Measurements from ENCODE around the gene GCNT1. TPM values are rescaled to one million over a fixed set of nuclear protein-coding genes. Genes with fewer than 3 reads are reported as not detected.

GCNT1 gene
- total and polyA plus RNA-seq, 2 of the 13 experiments (the other 11 are each of a cell fraction or from before 2014, with no cell fraction given), result 0.55 to 1.7 TPM

- Histone ChIP-seq H2AFZ (ENCODE audit: low read length) (no peak overlapping the region), H3K4me2 (ENCODE audit: low read depth, low read length) (no peak overlapping the region), H3K4me3 (replicated peaks in 1 of 3; ENCODE audit: insufficient read depth in 1 of 3, low read depth in 2 of 3, low read length in 3 of 3) (no peak overlapping the region), H3K4me1 (ENCODE audit: insufficient read depth, low read length) (peaks cover 6% of the 10 kb centered on the region; the same call in 1 of the 2 replicates), H3K79me2 (ENCODE audit: insufficient read depth, low read length) (no peaks in the 10 kb centered on the region), H3K27ac (ENCODE audit: extremely low read length, insufficient read depth, low read length) (no peak overlapping the region), H3K36me3 (replicated peaks in 1 of 2; ENCODE audit: control insufficient read depth in 1 of 2, insufficient read depth in 2 of 2, low read length in 2 of 2) (no peaks in the 10 kb centered on the region), H4K20me1 (ENCODE audit: insufficient read depth, low read length) (no peaks in the 10 kb centered on the region), H3K9ac (ENCODE audit: insufficient read depth, low read depth, low read length) (no peak overlapping the region), H3K27me3 (ENCODE audit: control insufficient read depth in 1 of 2, insufficient read depth in 2 of 2, low read length in 2 of 2) (no peaks in the 10 kb centered on the region), H3K9me3 (ENCODE audit: low read length) (no peaks in the 10 kb centered on the region)
- POLR2A ChIA-PET, result no interaction called here
- BruUV-seq (replicated peaks), result no TSS peak
- intact Hi-C loops (cut with micrococcal nuclease; ENCODE audit: unreplicated experiment), result no loop called here
- FAIRE-seq (no peak), DNase-seq (ENCODE audit: low spot score) (no peak), ATAC-seq (no peak)
- CTCF ChIA-PET (ENCODE audit: low intra/inter-chr PET ratio, low total read pairs), result no interaction called here
- no peak for TF ChIP-seq MTF2 (CRISPR knock-in tag; IDR thresholded peaks at IDR 0.05; ENCODE audit: borderline replicate concordance)
- no peak for TF ChIP-seq KLF12 (CRISPR knock-in tag; IDR thresholded peaks at IDR 0.05; ENCODE audit: borderline replicate concordance)
- TF ChIP-seq ZSCAN30 (CRISPR knock-in tag; IDR thresholded peaks at IDR 0.05), result no peak
- no peak for TF ChIP-seq JUN (CRISPR knock-in tag; IDR thresholded peaks at IDR 0.05)
- no peak for TF ChIP-seq ZBTB10 (CRISPR knock-in tag; IDR thresholded peaks at IDR 0.05; ENCODE audit: borderline replicate concordance)
- no peak for TF ChIP-seq MAF1 (CRISPR knock-in tag; IDR thresholded peaks at IDR 0.05; ENCODE audit: borderline replicate concordance)
- no peak for TF ChIP-seq MAFF (IDR thresholded peaks at IDR 0.05; ENCODE audit: low read depth, low read length)
- no peak for TF ChIP-seq TBL1XR1 (IDR thresholded peaks at IDR 0.05; ENCODE audit: borderline replicate concordance, low read length, partially characterized antibody)
- no peak for TF ChIP-seq ESRRA (CRISPR knock-in tag; IDR thresholded peaks at IDR 0.05; ENCODE audit: low read depth)
- WGBS (ENCODE audit: low lambda C conversion rate), result 33% methylated on average over 6 of the region's 6 CpGs
- in situ Hi-C loops (cut with HindIII; ENCODE audit: extremely low pct_ligation_motif_present, low pct_unique_long_range_greater_than_20kb), result no loop called here
Measured at GRCh38 chr9:76516350-76516749, 57.4 kb downstream of the GCNT1 start.
